ENCODE data around the gene MADD.

Gene MADD

DNA sequence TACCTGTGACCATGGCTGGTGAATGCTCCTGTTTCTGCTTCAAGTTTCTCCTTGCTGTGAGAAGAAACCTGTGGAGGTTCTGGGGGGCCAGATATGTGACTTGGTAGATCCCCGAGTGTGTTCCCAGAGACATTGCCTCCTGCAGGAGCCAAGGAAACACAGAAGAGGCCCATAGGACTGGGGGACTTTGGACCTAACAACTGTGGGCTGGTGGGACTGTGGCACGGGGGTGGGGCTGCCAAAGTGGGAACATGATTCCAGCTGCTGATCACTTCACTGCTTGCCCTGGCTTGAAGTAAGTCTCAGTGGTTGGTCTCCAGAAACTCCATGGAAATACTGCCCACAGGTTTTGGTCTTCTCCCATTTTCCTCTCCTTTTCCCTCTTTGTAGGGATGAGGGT lies 16.3 kb upstream of the MADD start:
- no peak for TF ChIP-seq CTCF (conservative IDR thresholded peaks at IDR 0.05)
- no peak overlapping the region for H3K27ac ChIP-seq

- H3K27ac ChIP-seq = no peak overlapping the region
- TF ChIP-seq CTCF (conservative IDR thresholded peaks at IDR 0.05) = no peak
Observed at GRCh38 chr11:47254386-47254785, 15.5 kb upstream of the MADD start.

- no peak for TF ChIP-seq CTCF (conservative IDR thresholded peaks at IDR 0.05)
- H3K27ac ChIP-seq = no peak overlapping the region
Observed at GRCh38 chr11:47256374-47256773, 13.6 kb upstream of the MADD start.

DNA sequence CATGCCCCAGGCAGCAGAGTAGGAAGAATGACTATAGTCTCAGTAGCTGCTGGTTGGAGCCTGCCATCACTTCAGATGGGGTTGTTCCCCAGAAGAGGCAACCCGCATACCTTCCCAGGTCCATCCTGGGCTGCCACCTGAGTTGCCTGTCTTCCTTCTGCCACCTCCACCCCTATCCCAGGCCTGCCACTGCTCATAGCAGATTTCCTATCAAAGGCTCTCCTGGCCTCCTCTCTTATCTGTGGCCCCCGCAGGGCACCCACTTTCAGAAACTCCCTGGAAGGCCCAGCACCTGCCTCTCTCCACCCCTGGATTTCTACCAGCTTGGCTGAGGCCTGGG lies 12.8 kb upstream of the MADD start:
- no peak overlapping the region for H3K27ac ChIP-seq
- no peak for TF ChIP-seq CTCF (conservative IDR thresholded peaks at IDR 0.05)

- H3K27ac ChIP-seq = no peak within 1 kb of the TSS
Observed at GRCh38 chr11:47257517-47258316, 12.2 kb upstream of the MADD start, which contains the start of gene NR1H3. TSS of gene NR1H3 (plus strand) at chr11:47257996. CDS start at chr11:47259217, 1,221 bp downstream.

GRCh38 chr11:47258317-47258902 lies 11.5 kb upstream of the MADD start:
- TF ChIP-seq CTCF (conservative IDR thresholded peaks at IDR 0.05) = no peak

More at GRCh38 chr11:47257517-47258316, 12.2 kb upstream of the MADD start, which contains the start of gene NR1H3:
- no peak for TF ChIP-seq CTCF (conservative IDR thresholded peaks at IDR 0.05)

GRCh38 chr11:47259232-47259977 lies 10.5 kb upstream of the MADD start:
- H3K27ac ChIP-seq = no peak overlapping the region
- peak; percentile 75 for TF ChIP-seq CTCF (conservative IDR thresholded peaks at IDR 0.05)

More at GRCh38 chr11:47258317-47258902, 11.5 kb upstream of the MADD start:
- no peak overlapping the region for H3K27ac ChIP-seq

Measured in VCaP (cell line).